IPS-18c (cell line): Measurements from ENCODE around the gene COA8.

Source experiments
- H3K4me3 ChIP-seq: 2 replicates; pipeline ENCODE4 v1.7.0; 2013; ENCODE audit warnings: low read depth, mild to moderate bottlenecking, low read length, moderate library complexity; ENCODE audit not compliant: insufficient read depth
- H3K9me3 ChIP-seq: one replicate; pipeline ENCODE4 v1.6.1; 2013; ENCODE audit warnings: mild to moderate bottlenecking, low read length, moderate library complexity; ENCODE audit not compliant: control insufficient read depth, insufficient read depth

The COA8 gene

DNA sequence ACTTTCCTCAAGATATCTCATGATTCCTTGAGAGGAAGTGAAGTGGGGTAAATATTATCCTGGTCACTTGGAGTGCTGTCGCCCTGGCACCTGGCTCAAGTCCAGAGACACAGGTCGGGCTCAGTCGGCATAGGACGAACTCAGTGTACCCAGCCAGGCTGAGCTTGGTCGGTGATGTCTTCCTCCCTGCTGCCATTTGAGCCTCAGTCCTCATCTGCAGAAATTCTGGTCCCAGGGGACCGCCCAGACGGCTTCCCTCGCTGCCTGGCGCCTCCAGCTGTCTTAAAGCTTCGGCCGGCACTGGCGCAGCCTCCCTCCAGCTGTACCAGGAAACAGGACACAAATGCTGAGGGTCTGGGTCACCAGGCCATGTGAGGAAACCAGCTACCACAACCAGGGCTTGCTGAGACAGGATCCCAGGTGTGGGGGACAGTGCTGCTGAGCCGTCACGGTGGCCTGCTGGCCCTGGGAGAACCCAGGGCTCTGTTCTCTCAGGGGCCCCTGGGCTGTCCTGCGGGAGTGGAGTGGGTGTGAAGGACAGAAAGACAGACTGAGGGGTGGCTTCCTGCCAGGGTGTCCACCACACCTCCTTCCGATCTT is 61.2 kb downstream of the COA8 start:
- Histone ChIP-seq H3K4me3 (no peak overlapping the region), H3K9me3 (no peaks in the 10 kb centered on the region)

DNA sequence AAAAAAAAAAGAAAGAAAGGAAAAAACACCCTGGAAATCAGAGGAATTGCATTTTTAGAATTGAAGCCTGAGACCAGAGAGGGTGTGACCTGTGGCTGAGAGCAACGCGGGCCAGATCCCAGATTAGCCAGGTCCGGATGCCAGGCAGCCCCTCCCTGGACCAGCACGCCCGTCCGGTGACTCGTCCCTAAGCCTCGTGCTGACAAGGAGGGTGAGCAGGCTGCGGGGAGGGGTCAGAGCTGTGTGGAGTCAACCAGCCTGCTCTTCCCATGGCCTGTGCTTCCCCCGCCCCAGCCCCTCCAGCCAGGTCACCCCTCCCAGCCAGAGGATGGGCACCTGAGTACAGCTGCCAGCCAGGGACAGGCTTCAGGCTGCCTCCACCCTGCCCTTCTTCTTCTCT is 62.1 kb downstream of the COA8 start:
- H3K4me3 ChIP-seq, result no peak overlapping the region
- H3K9me3 ChIP-seq, result no peaks in the 10 kb centered on the region

DNA sequence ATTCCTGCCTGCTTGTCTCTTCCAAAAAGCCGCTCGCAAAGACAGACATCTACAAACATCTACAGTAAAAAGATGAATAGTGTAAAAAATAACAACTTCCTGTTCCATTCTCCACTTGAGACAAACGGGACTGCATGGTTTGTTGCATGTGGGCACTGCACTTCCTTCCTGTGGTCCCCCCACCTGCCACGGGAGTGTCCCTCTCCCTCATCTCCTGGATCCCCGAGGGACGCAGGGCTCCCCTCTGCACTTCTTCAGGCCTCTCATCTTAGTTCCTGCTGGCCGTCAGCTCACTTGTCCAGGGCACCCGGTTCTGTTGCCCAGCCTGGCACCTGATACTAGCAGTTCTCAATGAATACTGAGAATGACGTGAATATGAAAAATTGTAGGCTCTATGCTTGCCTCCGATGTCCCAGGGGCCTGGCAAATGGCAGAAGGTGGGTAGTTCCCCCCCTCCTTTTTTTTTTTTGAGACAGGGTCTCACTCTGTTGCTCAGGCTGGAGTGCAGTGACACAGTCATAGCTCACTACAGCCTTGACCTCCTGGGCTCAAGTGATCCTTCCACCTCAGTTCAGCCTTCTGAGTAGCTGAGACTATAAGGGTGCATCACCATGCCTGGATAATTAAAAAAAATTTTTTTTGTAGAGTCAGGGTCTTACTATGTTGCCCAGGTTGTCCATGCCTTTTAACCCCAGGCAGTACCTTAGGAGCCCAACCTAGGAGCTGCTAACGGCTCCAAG is 62.8 kb downstream of the COA8 start:
- Histone ChIP-seq H3K4me3 (no peak overlapping the region), H3K9me3 (no peaks in the 10 kb centered on the region)

DNA sequence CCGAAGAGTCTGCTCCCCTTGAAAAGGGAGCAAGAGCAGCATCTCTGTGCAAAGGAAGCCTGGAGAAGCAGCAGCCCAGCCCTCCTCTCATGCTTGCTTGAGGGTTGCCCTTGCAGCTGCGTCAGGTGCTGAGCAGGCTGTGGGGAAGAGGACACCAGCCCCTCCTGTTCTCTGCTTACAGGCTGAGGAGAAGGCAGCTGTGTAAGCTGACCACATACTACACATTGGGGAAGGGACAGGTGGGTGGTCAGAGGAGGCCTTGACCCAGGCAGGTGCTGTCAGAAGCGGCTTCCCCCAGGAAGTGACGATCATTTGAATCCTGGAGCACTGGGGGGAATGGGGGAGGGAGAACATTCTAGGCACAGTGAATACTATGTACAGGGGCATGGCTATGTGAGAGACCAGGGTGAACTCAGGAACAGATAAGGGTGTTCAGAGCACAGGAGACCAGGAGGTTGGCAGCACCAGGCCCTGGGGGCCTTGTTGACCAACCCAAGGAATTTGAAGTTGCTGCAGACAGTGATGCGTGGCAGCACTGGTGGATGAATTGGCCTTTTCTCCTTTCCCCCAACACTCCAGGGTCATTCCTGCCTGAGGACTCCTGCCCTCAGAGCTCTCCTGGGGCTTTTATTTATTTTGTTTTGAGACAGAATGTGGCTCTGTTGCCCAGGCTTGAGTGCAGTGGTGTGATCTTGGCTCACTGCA is 63.5 kb downstream of the COA8 start:
- no peak overlapping the region for H3K4me3 ChIP-seq

DNA sequence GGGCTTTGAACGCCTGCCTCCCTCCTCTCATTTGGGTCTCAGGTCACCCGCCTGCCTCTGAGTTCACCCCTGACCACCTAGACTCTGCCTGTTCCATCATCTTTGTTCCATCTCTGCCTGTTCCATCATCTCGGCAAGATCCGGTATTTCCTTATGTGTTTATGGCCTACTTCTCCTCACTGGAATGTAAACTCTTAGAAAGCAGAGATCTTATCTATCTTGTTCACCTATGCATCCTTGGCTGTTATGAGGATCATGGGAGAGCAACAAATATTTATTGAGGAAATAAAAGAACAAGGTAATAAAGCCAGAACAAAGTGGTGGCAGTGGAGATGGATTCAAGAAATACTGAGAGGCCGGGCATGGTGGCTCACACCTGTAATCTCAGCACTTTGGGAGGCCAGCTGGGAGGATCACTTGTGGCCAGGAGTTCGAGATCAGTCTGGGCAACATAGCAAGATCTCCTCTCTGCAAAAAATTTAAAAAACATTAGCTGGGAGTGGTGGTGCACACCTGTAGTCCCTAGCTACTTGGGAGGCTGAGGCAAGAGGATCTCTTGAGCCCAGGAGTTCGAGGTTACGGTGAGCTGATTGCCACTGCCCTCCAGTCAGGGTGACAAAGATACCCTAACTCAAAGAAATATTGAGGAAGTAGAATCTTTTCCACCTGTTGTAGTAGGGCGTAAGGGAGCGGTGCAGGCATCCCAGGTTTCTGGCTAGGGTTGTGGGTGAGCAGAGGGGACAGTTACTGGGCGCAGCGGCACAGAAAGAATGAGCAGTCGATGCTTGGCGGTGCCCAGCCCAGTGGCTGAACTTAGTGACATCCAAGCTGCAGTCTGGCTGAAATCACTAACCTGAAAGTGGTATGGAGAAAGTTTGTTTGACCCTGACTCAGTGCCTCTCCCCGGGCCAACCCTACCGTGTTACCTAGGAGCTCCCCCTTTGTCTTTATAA is 64.6 kb downstream of the COA8 start:
- H3K4me3 ChIP-seq, result no peak overlapping the region
- H3K9me3 ChIP-seq, result no peaks in the 10 kb centered on the region

More for the DNA sequence above, 63.5 kb downstream of the COA8 start:
- no peaks in the 10 kb centered on the region for H3K9me3 ChIP-seq

DNA sequence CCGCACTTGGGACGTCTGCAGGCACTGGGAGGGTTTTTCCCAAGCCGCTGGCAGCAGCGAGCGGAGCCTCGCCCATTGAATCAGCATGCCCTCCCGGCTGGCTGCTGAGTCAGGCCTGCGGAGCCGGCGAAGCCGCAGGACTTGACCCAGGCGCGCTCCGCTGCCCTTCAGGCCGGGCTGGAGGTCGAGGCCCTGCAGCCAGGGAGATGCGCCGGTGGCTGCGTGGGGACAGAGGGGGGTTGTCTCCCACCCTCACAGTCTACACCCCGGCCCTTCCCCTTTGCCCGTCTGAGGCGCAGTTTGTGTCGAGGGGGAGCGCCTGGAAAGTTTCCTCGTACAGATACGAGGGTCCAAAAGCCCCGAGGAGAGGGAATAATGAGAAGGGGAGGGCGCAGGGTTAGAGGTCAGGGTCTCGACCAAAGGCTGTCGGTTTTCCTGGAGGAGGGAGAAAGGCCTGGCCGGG is 65.5 kb downstream of the COA8 start:
- peak overlapping the region; percentile 87 for H3K4me3 ChIP-seq
- no peaks in the 10 kb centered on the region for H3K9me3 ChIP-seq

DNA sequence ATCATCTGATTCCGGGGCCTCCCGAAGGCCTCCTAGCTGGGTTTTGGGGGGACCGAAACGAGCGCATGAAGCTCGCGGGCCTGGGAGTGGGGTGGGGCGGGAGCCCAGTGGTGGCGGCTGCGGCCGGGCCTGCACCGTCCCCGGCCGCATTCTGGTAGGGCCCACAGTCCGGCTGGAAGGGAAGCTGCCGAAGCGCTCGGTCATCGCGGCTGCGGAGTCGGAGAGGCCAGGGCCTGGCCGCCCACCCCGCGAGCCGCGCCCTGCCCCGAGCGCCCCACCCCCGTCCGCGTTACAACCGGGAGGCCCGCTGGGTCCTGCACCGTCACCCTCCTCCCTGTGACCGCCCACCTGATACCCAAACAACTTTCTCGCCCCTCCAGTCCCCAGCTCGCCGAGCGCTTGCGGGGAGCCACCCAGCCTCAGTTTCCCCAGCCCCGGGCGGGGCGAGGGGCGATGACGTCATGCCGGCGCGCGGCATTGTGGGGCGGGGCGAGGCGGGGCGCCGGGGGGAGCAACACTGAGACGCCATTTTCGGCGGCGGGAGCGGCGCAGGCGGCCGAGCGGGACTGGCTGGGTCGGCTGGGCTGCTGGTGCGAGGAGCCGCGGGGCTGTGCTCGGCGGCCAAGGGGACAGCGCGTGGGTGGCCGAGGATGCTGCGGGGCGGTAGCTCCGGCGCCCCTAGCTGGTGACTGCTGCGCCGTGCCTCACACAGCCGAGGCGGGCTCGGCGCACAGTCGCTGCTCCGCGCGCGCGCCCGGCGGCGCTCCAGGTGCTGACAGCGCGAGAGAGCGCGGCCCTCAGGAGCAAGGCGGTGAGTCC is 66.1 kb downstream of the COA8 start, which contains the start of gene KLC1:
KLC1 (plus strand) TSS at position 528 of the 819 bp plus-strand sequence. CDS start 25,354 bp downstream, outside the sequence.
- peak within 1 kb of the TSS; percentile 87 for H3K4me3 ChIP-seq
- H3K9me3 ChIP-seq, result no peaks in the 10 kb centered on the region

DNA sequence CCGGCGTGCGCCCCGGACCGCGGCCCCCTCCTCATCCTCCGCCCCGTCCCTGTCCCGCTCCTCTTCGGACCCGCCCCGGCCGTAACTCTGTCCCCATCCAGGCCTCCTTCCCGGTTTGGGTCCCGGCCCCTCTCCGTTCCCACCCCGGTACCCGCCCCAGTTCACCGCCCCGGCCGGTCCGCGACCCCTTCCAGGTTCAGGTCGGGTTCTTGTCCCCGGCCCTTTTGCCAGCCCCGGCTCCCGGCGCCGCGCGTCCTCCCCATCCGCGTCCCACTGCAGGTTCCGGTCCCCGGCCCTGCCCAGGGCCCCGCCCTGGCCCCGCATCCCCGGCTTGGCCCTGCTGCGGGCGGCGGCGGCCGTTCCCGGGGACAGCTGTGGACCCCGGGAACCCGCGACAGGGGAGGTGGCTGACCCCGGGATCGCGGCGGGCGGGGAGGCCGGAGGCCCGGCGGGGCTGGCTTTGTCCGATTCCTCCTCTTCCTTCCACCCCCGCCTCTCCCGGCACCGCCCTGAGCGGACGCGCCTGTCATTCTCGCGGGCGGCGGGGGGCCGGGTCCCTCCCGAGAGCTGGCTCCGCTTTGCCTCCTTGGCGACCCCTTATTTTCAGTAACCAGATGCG is 66.9 kb downstream of the COA8 start:
- Histone ChIP-seq H3K9me3 (no peaks in the 10 kb centered on the region), H3K4me3 (peak overlapping the region; percentile 87)

DNA sequence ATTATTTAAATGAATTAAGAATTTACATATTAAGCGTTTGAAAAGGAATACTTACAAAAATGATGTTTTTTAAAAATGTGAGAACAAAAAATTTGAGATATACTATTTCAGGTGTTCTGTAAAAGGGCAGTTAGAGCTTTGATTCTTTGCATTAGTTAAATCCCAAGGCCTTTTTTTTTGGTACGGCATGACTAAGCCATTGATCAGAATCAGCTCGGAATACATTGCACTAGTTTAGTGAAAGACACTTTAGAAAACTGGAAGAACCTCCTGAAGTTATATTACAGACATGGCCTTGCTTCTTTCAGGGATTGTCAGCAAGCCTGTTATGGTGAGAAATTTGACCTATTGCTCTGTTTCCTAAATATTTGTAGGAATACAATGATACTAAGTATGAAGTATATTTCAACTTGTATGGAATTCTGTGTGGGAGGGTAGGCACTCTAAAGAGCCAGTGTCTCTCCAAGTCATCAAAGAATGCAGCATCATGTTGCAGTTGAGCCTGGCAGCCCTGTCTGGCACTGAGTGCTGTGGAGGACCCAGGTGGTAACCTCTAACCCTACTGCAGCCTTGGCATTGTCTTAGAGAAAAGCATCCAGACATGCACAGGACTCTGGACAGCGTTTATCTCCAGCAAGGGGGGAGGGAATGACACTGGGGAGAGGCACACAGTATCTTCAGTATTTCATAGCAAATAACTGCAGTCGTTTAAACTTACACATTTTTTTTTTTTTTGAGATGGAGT is 67.8 kb downstream of the COA8 start:
- no peaks in the 10 kb centered on the region for H3K9me3 ChIP-seq
- peak overlapping the region; percentile 87 for H3K4me3 ChIP-seq

DNA sequence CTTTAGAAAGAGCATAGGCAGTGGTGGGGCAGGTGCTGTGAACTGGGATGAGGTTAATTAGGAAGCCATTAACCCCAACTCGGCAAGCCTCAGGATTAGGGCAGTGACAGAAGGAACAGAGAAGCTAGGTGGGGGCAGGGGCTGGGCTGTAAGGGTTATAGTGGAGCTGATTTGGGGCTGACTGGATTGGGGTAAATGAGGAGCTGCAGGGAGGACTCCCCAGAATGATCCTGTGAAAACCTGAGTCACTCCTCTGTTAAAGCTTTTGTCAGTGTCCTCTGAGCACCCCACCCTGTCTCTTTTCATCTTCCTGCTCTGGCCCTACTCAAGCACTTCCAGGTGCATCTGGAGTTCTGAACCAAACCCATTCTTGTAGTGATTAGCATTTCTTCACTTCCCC is 70.6 kb downstream of the COA8 start:
- H3K9me3 ChIP-seq, result no peaks in the 10 kb centered on the region
- H3K4me3 ChIP-seq, result no peak overlapping the region

DNA sequence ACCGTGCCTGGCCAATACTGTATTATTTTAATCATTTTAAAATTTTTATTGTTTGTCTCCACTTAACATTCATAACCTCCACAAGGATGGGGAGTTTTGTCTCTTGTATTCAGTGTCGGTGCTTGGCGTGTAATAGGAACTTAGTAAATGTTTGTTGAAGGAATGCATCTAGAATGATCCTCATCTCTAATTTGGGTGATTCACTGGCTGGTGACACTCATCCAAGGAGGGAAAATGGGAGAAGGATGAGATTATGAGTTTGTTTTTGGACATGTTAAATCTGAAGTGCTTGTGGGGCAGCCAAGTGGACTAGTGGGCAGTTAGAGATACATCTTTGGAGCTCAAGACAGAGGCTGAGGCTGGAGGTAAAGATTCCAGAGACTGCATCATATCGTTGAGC is 71.4 kb downstream of the COA8 start:
- Histone ChIP-seq H3K9me3 (no peaks in the 10 kb centered on the region), H3K4me3 (no peak overlapping the region)

DNA sequence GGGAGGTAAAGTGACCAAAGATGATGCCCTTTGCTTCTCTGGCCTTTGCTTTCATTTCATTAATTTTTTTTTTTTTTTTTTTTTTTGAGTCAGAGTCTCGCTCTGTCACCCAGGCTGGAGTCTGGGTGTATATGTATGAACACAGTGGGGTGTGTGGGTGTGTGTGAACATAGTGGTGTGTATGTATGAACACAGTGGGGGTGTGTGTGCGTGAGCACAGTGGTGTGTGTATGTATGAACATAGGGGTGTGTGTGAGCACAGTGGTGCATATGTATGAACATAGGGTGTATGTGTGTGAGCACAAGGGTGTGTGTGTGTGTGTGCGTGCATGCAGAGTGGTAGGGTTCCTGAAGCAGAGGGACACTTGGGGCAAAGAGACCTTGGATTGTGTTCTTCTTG is 75.8 kb downstream of the COA8 start:
- Histone ChIP-seq H3K4me3 (no peak overlapping the region), H3K9me3 (no peaks in the 10 kb centered on the region)
